ENCODE results near the gene PLEKHG7. TPM values are rescaled to one million over a fixed set of nuclear protein-coding genes. Genes with fewer than 3 reads are reported as not detected.
A peak's percentile ranks its signal among the peaks of the same experiment; 100 is the strongest.

The PLEKHG7 gene
- total RNA-seq, 1 experiment from 2014 or later, result not detected

- H3K9me2 ChIP-seq (ENCODE audit: insufficient read depth), result no peaks in the 10 kb centered on the region
- H2AFZ ChIP-seq (ENCODE audit: low read depth, low read length, poor library complexity, severe bottlenecking), result peak overlapping the region; percentile 1
- H3K4me2 ChIP-seq (ENCODE audit: low read length), result no peak overlapping the region
- H4K20me1 ChIP-seq (ENCODE audit: insufficient read depth), result no peaks in the 10 kb centered on the region
- H3K4me1 ChIP-seq (ENCODE audit: control insufficient read depth in 1 of 2, insufficient read depth in 2 of 2, low read length in 2 of 2), result peaks cover 0 to 3% of the 10 kb centered on the region in 2 experiments; a peak in 1 of 4 replicates
- no peaks in the 10 kb centered on the region for H3K9me3 ChIP-seq (ENCODE audit: control insufficient read depth in 1 of 2, insufficient read depth in 1 of 2, low read depth in 1 of 2, low read length in 2 of 2)
- ChIA-PET POLR2A (no interaction called here), CTCF (interaction anchor here (0.9 to 1.5 kb wide), 2 partner anchors 227 to 703 kb away, joined by 3 to 4 read pairs; no protein-coding TSS in a partner anchor), RAD21 (ENCODE audit: low non-redundant PET in 1 of 2, low total read pairs in 2 of 2, uncharacterized antibody in 2 of 2, unreplicated experiment in 2 of 2) (no interaction called here)
- no peak for TF ChIP-seq FOSL1 (IDR thresholded peaks at IDR 0.05; ENCODE audit: low read depth)
- peak in 2 of 3 experiments; percentile 60 to 63; a peak in 4 of 6 replicates for TF ChIP-seq CTCF (IDR thresholded peaks at IDR 0.05 in 2 of 3, conservative IDR thresholded peaks at IDR 0.05 in 1 of 3; ENCODE audit: borderline replicate concordance in 1 of 3, insufficient read depth in 1 of 3, low read depth in 2 of 3, low read length in 2 of 3)
- TF ChIP-seq REST (IDR thresholded peaks at IDR 0.05; ENCODE audit: low read depth), result no peak
- no peak for TF ChIP-seq EZH2 (IDR thresholded peaks at IDR 0.05)
- TF ChIP-seq ELF1 (IDR thresholded peaks at IDR 0.05; ENCODE audit: borderline replicate concordance, low read depth), result no peak
- peak; percentile 61 for TF ChIP-seq RAD21 (IDR thresholded peaks at IDR 0.05; ENCODE audit: low read depth)
- ATAC-seq, result peak; percentile 63
- no TSS peak for BruUV-seq (replicated peaks)
- H3K27ac ChIP-seq (ENCODE audit: low read depth, low read length), result no peak overlapping the region
- intact Hi-C loops (cut with micrococcal nuclease), result no loop called here
- no peak overlapping the region for H3K4me3 ChIP-seq (replicated peaks in 1 of 2; ENCODE audit: low read depth in 1 of 2, low read length in 2 of 2)
- no peaks in the 10 kb centered on the region for H3K27me3 ChIP-seq (ENCODE audit: insufficient read depth, low read length)
- no peak overlapping the region for H3K9ac ChIP-seq (ENCODE audit: low read length)
- H3K36me3 ChIP-seq (ENCODE audit: control insufficient read depth in 1 of 2, insufficient read depth in 2 of 2, low read length in 2 of 2), result no peaks in the 10 kb centered on the region
- no peaks in the 10 kb centered on the region for H3K79me2 ChIP-seq (ENCODE audit: insufficient read depth, low read length)
- DNase-seq (ENCODE audit: low read depth, low spot score), result peak; percentile 13
Observed at GRCh38 chr12:92717202-92717601, 14.4 kb downstream of the PLEKHG7 start.

Measured in HCT116 (cell line).